Stromal cell of bone marrow (primary cell): ENCODE data around the gene ZNF148.

Experiments
- DNase-seq: peaks from one replicate; pipeline ENCODE4 v3.0.0-alpha.2; 2012; ENCODE audit warnings: low read depth

The ZNF148 gene

GRCh38 chr3:125219261-125219701 lies 155.8 kb downstream of the ZNF148 start:
- no peak for DNase-seq

GRCh38 chr3:125214738-125215137 lies 160.4 kb downstream of the ZNF148 start:
- no peak for DNase-seq

GRCh38 chr3:125213946-125214542 lies 161.1 kb downstream of the ZNF148 start:
- DNase-seq: no peak

GRCh38 chr3:125213364-125213755 lies 161.8 kb downstream of the ZNF148 start:
- no peak for DNase-seq

- DNase-seq: no peak
Measured at GRCh38 chr3:125212509-125213363, 162.4 kb downstream of the ZNF148 start, which contains the start of gene SLC12A8. TSS of gene SLC12A8 (minus strand) at chr3:125212748. CDS start at chr3:125211349, 1,399 bp downstream.

- no peak for DNase-seq
Measured at GRCh38 chr3:125212091-125212508, 163.0 kb downstream of the ZNF148 start.

GRCh38 chr3:125211523-125212090 lies 163.5 kb downstream of the ZNF148 start:
- no peak for DNase-seq

GRCh38 chr3:125207949-125208568 lies 167.1 kb downstream of the ZNF148 start:
- DNase-seq: no peak

- no peak for DNase-seq
Measured at GRCh38 chr3:125207507-125207906, 167.6 kb downstream of the ZNF148 start.

- DNase-seq: no peak
Measured at GRCh38 chr3:125206934-125207333, 168.2 kb downstream of the ZNF148 start.

- DNase-seq: no peak
Measured at GRCh38 chr3:125203731-125204130, 171.4 kb downstream of the ZNF148 start.

- DNase-seq: no peak
Measured at GRCh38 chr3:125202197-125202596, 172.9 kb downstream of the ZNF148 start.

GRCh38 chr3:125200731-125201139 lies 174.4 kb downstream of the ZNF148 start:
- no peak for DNase-seq

GRCh38 chr3:125194849-125195601 lies 180.1 kb downstream of the ZNF148 start:
- DNase-seq: no peak

GRCh38 chr3:125194061-125194848 lies 180.9 kb downstream of the ZNF148 start:
- DNase-seq: no peak

- DNase-seq: no peak
Measured at GRCh38 chr3:125192190-125193035, 182.7 kb downstream of the ZNF148 start.

GRCh38 chr3:125191730-125192129 lies 183.4 kb downstream of the ZNF148 start:
- DNase-seq: no peak

GRCh38 chr3:125191256-125191655 lies 183.9 kb downstream of the ZNF148 start:
- no peak for DNase-seq

- DNase-seq: no peak
Measured at GRCh38 chr3:125190786-125191185, 184.3 kb downstream of the ZNF148 start.
